ENCODE results near the gene FAM110D.

FAM110D gene

GRCh38 chr1:26134466-26134865 is 24.4 kb upstream of the FAM110D start:
- Histone ChIP-seq H3K27ac (no peak overlapping the region), H3K9me3 (no peaks in the 10 kb centered on the region), H3K27me3 (no peaks in the 10 kb centered on the region), H3K4me3 (ENCODE audit: low read depth in 1 of 2, low read length in 1 of 2) (no peak overlapping the region), H3K4me1 (ENCODE audit: control insufficient read depth in 1 of 2, insufficient read depth in 1 of 2, low read depth in 1 of 2, low read length in 1 of 2) (peaks cover 7 to 9% of the 10 kb centered on the region in 2 experiments), H3K36me3 (no peaks in the 10 kb centered on the region)
- no peak for TF ChIP-seq CTCF (IDR thresholded peaks at IDR 0.05)

GRCh38 chr1:26138974-26139558 is 19.8 kb upstream of the FAM110D start:
- TF ChIP-seq CTCF (IDR thresholded peaks at IDR 0.05), result no peak
- Histone ChIP-seq H3K9me3 (no peaks in the 10 kb centered on the region), H3K27me3 (no peaks in the 10 kb centered on the region), H3K4me1 (ENCODE audit: control insufficient read depth in 1 of 2, insufficient read depth in 1 of 2, low read depth in 1 of 2, low read length in 1 of 2) (peaks cover 7 to 10% of the 10 kb centered on the region in 2 experiments), H3K4me3 (ENCODE audit: low read depth in 1 of 2, low read length in 1 of 2) (no peak overlapping the region), H3K36me3 (no peaks in the 10 kb centered on the region), H3K27ac (no peak overlapping the region)

- no peaks in the 10 kb centered on the region for H3K27me3 ChIP-seq
- H3K36me3 ChIP-seq, result no peaks in the 10 kb centered on the region
- no peak for TF ChIP-seq CTCF (IDR thresholded peaks at IDR 0.05)
- no peak overlapping the region for H3K27ac ChIP-seq
- no peaks in the 10 kb centered on the region for H3K9me3 ChIP-seq
- no peak overlapping the region for H3K4me3 ChIP-seq (ENCODE audit: low read depth in 1 of 2, low read length in 1 of 2)
- peaks cover 16 to 19% of the 10 kb centered on the region in 2 experiments for H3K4me1 ChIP-seq (ENCODE audit: control insufficient read depth in 1 of 2, insufficient read depth in 1 of 2, low read depth in 1 of 2, low read length in 1 of 2)
Measured at GRCh38 chr1:26142159-26142558, 16.7 kb upstream of the FAM110D start.

GRCh38 chr1:26145041-26145959 is 13.6 kb upstream of the FAM110D start:
- Histone ChIP-seq H3K27me3 (no peaks in the 10 kb centered on the region), H3K27ac (no peak overlapping the region), H3K9me3 (no peaks in the 10 kb centered on the region), H3K4me1 (ENCODE audit: control insufficient read depth in 1 of 2, insufficient read depth in 1 of 2, low read depth in 1 of 2, low read length in 1 of 2) (peaks cover 6 to 12% of the 10 kb centered on the region in 2 experiments), H3K4me3 (ENCODE audit: low read depth in 1 of 2, low read length in 1 of 2) (no peak overlapping the region), H3K36me3 (no peaks in the 10 kb centered on the region)
- TF ChIP-seq CTCF (IDR thresholded peaks at IDR 0.05), result peak; percentile 73

- peaks cover 6 to 12% of the 10 kb centered on the region in 2 experiments for H3K4me1 ChIP-seq (ENCODE audit: control insufficient read depth in 1 of 2, insufficient read depth in 1 of 2, low read depth in 1 of 2, low read length in 1 of 2)
- H3K4me3 ChIP-seq (ENCODE audit: low read depth in 1 of 2, low read length in 1 of 2), result no peak overlapping the region
- H3K27me3 ChIP-seq, result no peaks in the 10 kb centered on the region
- no peaks in the 10 kb centered on the region for H3K9me3 ChIP-seq
- H3K36me3 ChIP-seq, result no peaks in the 10 kb centered on the region
- TF ChIP-seq CTCF (IDR thresholded peaks at IDR 0.05), result no peak
- H3K27ac ChIP-seq, result no peak overlapping the region
Measured at GRCh38 chr1:26145960-26146294, 13.0 kb upstream of the FAM110D start.

Measured in neutrophil (primary cell).